Measurements from ENCODE around the gene BMP3.

BMP3 gene

GRCh38 chr4:81049330-81049729 lies 18.8 kb downstream of the BMP3 start:
- Histone ChIP-seq H3K9ac (ENCODE audit: low read length) (no peak overlapping the region), H3K9me3 (ENCODE audit: control insufficient read depth, insufficient read depth, low read depth, low read length) (no peaks in the 10 kb centered on the region), H3K4me1 (ENCODE audit: control insufficient read depth, insufficient read depth, low read length) (no peaks in the 10 kb centered on the region), H3K4me3 (ENCODE audit: low read depth, low read length) (no peak overlapping the region), H3K36me3 (ENCODE audit: control insufficient read depth, insufficient read depth, low read length) (no peaks in the 10 kb centered on the region), H3K27ac (ENCODE audit: low read depth, low read length) (no peak overlapping the region), H3K27me3 (ENCODE audit: control insufficient read depth, insufficient read depth, low read length) (peaks cover 14% of the 10 kb centered on the region; the same call in 1 of the 2 replicates)

- H3K27ac ChIP-seq (ENCODE audit: low read depth, low read length): no peak overlapping the region
Observed at GRCh38 chr4:81049907-81050306, 19.4 kb downstream of the BMP3 start.

GRCh38 chr4:81052119-81053068 lies 21.9 kb downstream of the BMP3 start:
- H3K36me3 ChIP-seq (ENCODE audit: control insufficient read depth, insufficient read depth, low read length): no peaks in the 10 kb centered on the region
- no peak overlapping the region for H3K27ac ChIP-seq (ENCODE audit: low read depth, low read length)
- H3K4me3 ChIP-seq (ENCODE audit: low read depth, low read length): no peak overlapping the region
- no peak overlapping the region for H3K9ac ChIP-seq (ENCODE audit: low read length)
- H3K4me1 ChIP-seq (ENCODE audit: control insufficient read depth, insufficient read depth, low read length): no peaks in the 10 kb centered on the region
- H3K27me3 ChIP-seq (ENCODE audit: control insufficient read depth, insufficient read depth, low read length): peaks cover 8% of the 10 kb centered on the region; the same call in 1 of the 2 replicates
- no peaks in the 10 kb centered on the region for H3K9me3 ChIP-seq (ENCODE audit: control insufficient read depth, insufficient read depth, low read depth, low read length)

More at GRCh38 chr4:81049907-81050306, 19.4 kb downstream of the BMP3 start:
- Histone ChIP-seq H3K36me3 (ENCODE audit: control insufficient read depth, insufficient read depth, low read length) (no peaks in the 10 kb centered on the region), H3K4me1 (ENCODE audit: control insufficient read depth, insufficient read depth, low read length) (no peaks in the 10 kb centered on the region), H3K27me3 (ENCODE audit: control insufficient read depth, insufficient read depth, low read length) (peaks cover 14% of the 10 kb centered on the region; the same call in 1 of the 2 replicates), H3K9ac (ENCODE audit: low read length) (no peak overlapping the region), H3K9me3 (ENCODE audit: control insufficient read depth, insufficient read depth, low read depth, low read length) (no peaks in the 10 kb centered on the region), H3K4me3 (ENCODE audit: low read depth, low read length) (no peak overlapping the region)

GRCh38 chr4:81058621-81059020 lies 28.1 kb downstream of the BMP3 start:
- Histone ChIP-seq H3K4me1 (ENCODE audit: control insufficient read depth, insufficient read depth, low read length) (no peaks in the 10 kb centered on the region), H3K9me3 (ENCODE audit: control insufficient read depth, insufficient read depth, low read depth, low read length) (no peaks in the 10 kb centered on the region), H3K9ac (ENCODE audit: low read length) (no peak overlapping the region), H3K4me3 (ENCODE audit: low read depth, low read length) (no peak overlapping the region), H3K27me3 (ENCODE audit: control insufficient read depth, insufficient read depth, low read length) (no peaks in the 10 kb centered on the region), H3K36me3 (ENCODE audit: control insufficient read depth, insufficient read depth, low read length) (no peaks in the 10 kb centered on the region), H3K27ac (ENCODE audit: low read depth, low read length) (no peak overlapping the region)

GRCh38 chr4:81060587-81061343 lies 30.3 kb downstream of the BMP3 start:
- no peak overlapping the region for H3K4me3 ChIP-seq (ENCODE audit: low read depth, low read length)
- H3K9me3 ChIP-seq (ENCODE audit: control insufficient read depth, insufficient read depth, low read depth, low read length): no peaks in the 10 kb centered on the region
- no peak overlapping the region for H3K27ac ChIP-seq (ENCODE audit: low read depth, low read length)
- no peaks in the 10 kb centered on the region for H3K27me3 ChIP-seq (ENCODE audit: control insufficient read depth, insufficient read depth, low read length)
- no peaks in the 10 kb centered on the region for H3K4me1 ChIP-seq (ENCODE audit: control insufficient read depth, insufficient read depth, low read length)
- H3K36me3 ChIP-seq (ENCODE audit: control insufficient read depth, insufficient read depth, low read length): no peaks in the 10 kb centered on the region
- H3K9ac ChIP-seq (ENCODE audit: low read length): no peak overlapping the region

- H3K27ac ChIP-seq (ENCODE audit: low read depth, low read length): no peak overlapping the region
- H3K4me3 ChIP-seq (ENCODE audit: low read depth, low read length): no peak overlapping the region
- H3K27me3 ChIP-seq (ENCODE audit: control insufficient read depth, insufficient read depth, low read length): no peaks in the 10 kb centered on the region
Observed at GRCh38 chr4:81061344-81061730, 30.8 kb downstream of the BMP3 start.

GRCh38 chr4:81062001-81062400 lies 31.5 kb downstream of the BMP3 start:
- Histone ChIP-seq H3K4me1 (ENCODE audit: control insufficient read depth, insufficient read depth, low read length) (no peaks in the 10 kb centered on the region), H3K4me3 (ENCODE audit: low read depth, low read length) (no peak overlapping the region), H3K36me3 (ENCODE audit: control insufficient read depth, insufficient read depth, low read length) (no peaks in the 10 kb centered on the region), H3K9me3 (ENCODE audit: control insufficient read depth, insufficient read depth, low read depth, low read length) (no peaks in the 10 kb centered on the region), H3K27me3 (ENCODE audit: control insufficient read depth, insufficient read depth, low read length) (no peaks in the 10 kb centered on the region), H3K27ac (ENCODE audit: low read depth, low read length) (no peak overlapping the region), H3K9ac (ENCODE audit: low read length) (no peak overlapping the region)

More at GRCh38 chr4:81061344-81061730, 30.8 kb downstream of the BMP3 start:
- H3K4me1 ChIP-seq (ENCODE audit: control insufficient read depth, insufficient read depth, low read length): no peaks in the 10 kb centered on the region
- no peak overlapping the region for H3K9ac ChIP-seq (ENCODE audit: low read length)
- H3K36me3 ChIP-seq (ENCODE audit: control insufficient read depth, insufficient read depth, low read length): no peaks in the 10 kb centered on the region
- H3K9me3 ChIP-seq (ENCODE audit: control insufficient read depth, insufficient read depth, low read depth, low read length): no peaks in the 10 kb centered on the region

GRCh38 chr4:81065446-81065845 lies 34.9 kb downstream of the BMP3 start:
- H3K9me3 ChIP-seq (ENCODE audit: control insufficient read depth, insufficient read depth, low read depth, low read length): no peaks in the 10 kb centered on the region
- H3K27me3 ChIP-seq (ENCODE audit: control insufficient read depth, insufficient read depth, low read length): no peaks in the 10 kb centered on the region
- H3K4me1 ChIP-seq (ENCODE audit: control insufficient read depth, insufficient read depth, low read length): no peaks in the 10 kb centered on the region
- no peak overlapping the region for H3K4me3 ChIP-seq (ENCODE audit: low read depth, low read length)
- no peak overlapping the region for H3K9ac ChIP-seq (ENCODE audit: low read length)
- H3K36me3 ChIP-seq (ENCODE audit: control insufficient read depth, insufficient read depth, low read length): no peaks in the 10 kb centered on the region
- H3K27ac ChIP-seq (ENCODE audit: low read depth, low read length): no peak overlapping the region

- Histone ChIP-seq H3K36me3 (ENCODE audit: control insufficient read depth, insufficient read depth, low read length) (no peaks in the 10 kb centered on the region), H3K27ac (ENCODE audit: low read depth, low read length) (no peak overlapping the region), H3K4me3 (ENCODE audit: low read depth, low read length) (no peak overlapping the region)
Observed at GRCh38 chr4:81069706-81070331, 39.3 kb downstream of the BMP3 start.

GRCh38 chr4:81071013-81071412 lies 40.5 kb downstream of the BMP3 start:
- H3K27me3 ChIP-seq (ENCODE audit: control insufficient read depth, insufficient read depth, low read length): no peaks in the 10 kb centered on the region
- no peak overlapping the region for H3K27ac ChIP-seq (ENCODE audit: low read depth, low read length)
- H3K9ac ChIP-seq (ENCODE audit: low read length): no peak overlapping the region
- H3K4me3 ChIP-seq (ENCODE audit: low read depth, low read length): no peak overlapping the region
- no peaks in the 10 kb centered on the region for H3K36me3 ChIP-seq (ENCODE audit: control insufficient read depth, insufficient read depth, low read length)
- H3K9me3 ChIP-seq (ENCODE audit: control insufficient read depth, insufficient read depth, low read depth, low read length): no peaks in the 10 kb centered on the region
- no peaks in the 10 kb centered on the region for H3K4me1 ChIP-seq (ENCODE audit: control insufficient read depth, insufficient read depth, low read length)

More at GRCh38 chr4:81069706-81070331, 39.3 kb downstream of the BMP3 start:
- Histone ChIP-seq H3K4me1 (ENCODE audit: control insufficient read depth, insufficient read depth, low read length) (no peaks in the 10 kb centered on the region), H3K27me3 (ENCODE audit: control insufficient read depth, insufficient read depth, low read length) (no peaks in the 10 kb centered on the region), H3K9ac (ENCODE audit: low read length) (no peak overlapping the region), H3K9me3 (ENCODE audit: control insufficient read depth, insufficient read depth, low read depth, low read length) (no peaks in the 10 kb centered on the region)
